ENCODE data around the gene FMN1. TPM values are rescaled to one million over a fixed set of nuclear protein-coding genes. Genes with fewer than 3 reads are reported as not detected.

Gene FMN1
- polyA plus RNA-seq, 5 donors: 3.1 to 9.4 (median 6.8) TPM

GRCh38 chr15:32729700-32730395 is 464.7 kb downstream of the FMN1 start:
- DNase-seq: no peak

DNA sequence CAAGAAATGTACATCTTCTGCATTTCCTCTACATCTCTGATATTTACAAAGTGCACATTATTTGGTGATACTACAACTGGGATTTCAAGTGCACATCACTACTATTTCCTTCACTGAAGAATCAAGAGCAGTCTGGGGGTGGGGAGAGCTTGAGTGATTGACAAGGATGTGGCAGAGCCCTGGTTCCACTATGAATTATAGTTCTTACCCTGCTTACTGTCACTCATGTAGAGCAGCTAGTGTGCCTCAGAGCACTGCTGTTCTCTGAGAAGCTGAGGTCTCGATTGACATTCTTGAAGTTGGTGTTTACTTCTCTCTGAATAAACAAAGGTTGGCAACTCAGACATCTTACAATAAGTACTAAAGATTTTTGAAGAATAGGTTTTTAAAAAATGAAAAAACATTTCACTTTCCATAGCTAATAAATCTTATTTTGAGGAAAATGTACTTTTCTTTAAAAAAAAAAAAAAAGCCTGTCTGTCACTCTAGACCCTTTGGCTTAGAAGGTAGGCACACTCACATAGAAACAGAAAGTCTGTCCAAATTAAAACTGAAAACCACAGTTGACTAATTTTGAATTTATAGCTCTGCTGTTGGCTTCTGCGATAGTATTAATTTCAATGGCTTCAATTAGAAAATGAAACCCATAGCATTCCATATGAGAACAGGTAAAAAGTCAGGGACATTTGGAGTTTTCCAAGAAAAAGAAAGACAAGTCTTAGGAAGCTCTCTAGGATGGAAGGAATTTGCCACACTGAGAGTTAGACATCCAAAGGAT is 471.2 kb downstream of the FMN1 start:
- DNase-seq: no peak

DNA sequence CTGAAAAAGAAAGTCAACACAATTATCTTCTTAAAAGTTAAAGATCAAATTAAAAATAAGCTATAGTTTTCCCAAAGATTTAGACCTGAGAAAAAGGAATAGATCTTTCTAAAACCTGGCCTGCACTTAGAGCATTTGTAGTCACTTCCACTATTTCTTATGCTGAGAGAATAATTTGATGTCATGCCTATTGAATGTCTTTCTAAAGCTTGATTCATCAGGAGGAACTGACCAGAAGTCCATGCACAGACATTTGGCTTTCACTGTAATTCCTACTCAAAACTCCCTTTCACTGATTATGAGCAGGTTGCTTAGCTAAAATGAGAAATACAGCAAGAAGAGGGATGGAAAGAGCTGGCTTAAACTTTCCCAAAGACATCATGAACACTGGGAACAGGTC is 472.4 kb downstream of the FMN1 start:
- DNase-seq: no peak

DNA sequence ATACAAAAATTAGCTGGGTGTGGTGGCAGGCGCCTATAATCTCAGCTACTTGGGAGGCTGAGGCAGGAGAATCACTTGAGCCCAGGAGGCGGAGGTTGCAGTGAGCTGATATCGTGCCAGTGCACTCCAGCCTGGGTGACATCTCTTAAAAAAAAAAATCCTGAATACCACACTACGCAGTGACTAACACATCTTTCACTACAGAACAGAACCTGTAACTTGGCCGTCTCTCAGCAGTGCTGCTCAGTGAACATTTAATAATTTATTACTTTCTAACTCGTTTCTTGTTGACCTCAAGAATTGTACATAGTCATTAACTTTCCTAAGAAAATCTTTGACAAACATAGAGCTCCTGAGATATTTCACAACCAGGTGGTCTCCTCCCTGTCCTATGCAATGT is 472.9 kb downstream of the FMN1 start:
- DNase-seq: no peak

- DNase-seq: no peak
Observed at GRCh38 chr15:32718821-32719716, 475.4 kb downstream of the FMN1 start.

DNA sequence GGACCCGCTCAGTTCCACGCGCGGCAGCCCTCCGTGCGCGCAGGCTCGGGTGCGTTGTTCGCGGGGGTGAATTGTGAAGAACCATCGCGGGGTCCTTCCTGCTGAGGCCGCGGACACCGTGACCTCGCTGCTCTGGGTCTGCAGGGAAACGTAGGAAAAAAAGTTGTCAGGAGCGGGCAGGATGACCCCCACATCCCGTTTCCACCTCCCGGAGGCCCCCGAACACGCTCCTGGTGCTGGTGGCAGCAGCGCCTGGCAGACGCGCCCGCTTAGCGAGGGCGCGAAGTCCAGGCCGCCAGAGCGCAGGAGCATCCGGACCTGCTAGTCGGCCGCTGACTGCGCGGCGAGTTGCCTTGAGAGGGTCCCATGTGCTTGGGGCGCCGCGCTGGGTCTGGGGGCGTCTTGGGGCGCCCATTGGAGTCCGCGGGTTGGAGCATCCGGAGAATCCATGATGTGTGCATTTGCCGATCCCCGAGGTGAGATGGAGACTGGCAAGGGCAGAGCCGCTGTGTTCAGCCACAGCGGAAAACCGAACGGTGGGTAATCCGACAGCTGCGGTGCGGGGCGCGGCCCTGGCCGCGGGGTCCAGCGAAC is 476.2 kb downstream of the FMN1 start:
- DNase-seq: no peak

GRCh38 chr15:32717426-32718226 is 476.9 kb downstream of the FMN1 start, which contains the start of gene GREM1:
GREM1 (plus strand) TSS chr15:32718004; CDS start chr15:32730691, 12,687 bp downstream.
- no peak for DNase-seq

GRCh38 chr15:32716915-32717425 is 477.5 kb downstream of the FMN1 start:
- no peak for DNase-seq

- no peak for DNase-seq
Observed at GRCh38 chr15:32716216-32716914, 478.1 kb downstream of the FMN1 start.

Other genes starting within 250 kb of the FMN1 start
- gene RYR3, start 116.3 kb upstream of the FMN1 start, polyA plus RNA-seq (ENCODE audit: insufficient read depth in 1 of 5, insufficient read length in 5 of 5, low replicate concordance in 1 of 5): 10 to 100 TPM in 4 of 5 donors, 1 to 10 TPM in 1; 6.2 to 12.0 (median 11.2) TPM